Neural progenitor cell (in vitro differentiated cells): ENCODE measurements around the gene DNAH10. TPM values are rescaled to one million over a fixed set of nuclear protein-coding genes. Genes with fewer than 3 reads are reported as not detected.

Experiments
- DNase-seq: peaks from one replicate; pipeline ENCODE4 v3.0.0-alpha.2; 2016; ENCODE audit warnings: low spot score
- H2AFZ ChIP-seq: fragments of 200-600 bp; sonication (generic); replicated peaks from 2 replicates; pipeline ENCODE4 v1.6.1; 2016; ENCODE audit warnings: antibody characterized with exemption
- H3F3A ChIP-seq: fragments of 200-600 bp; sonication (generic); 2 replicates; pipeline ENCODE4 v1.6.1; 2016; ENCODE audit warnings: antibody characterized with exemption, low read depth
- H3K27ac ChIP-seq: fragments of 200-600 bp; sonication (generic); 2 replicates; pipeline ENCODE4 v1.5.1; 2016; ENCODE audit warnings: mild to moderate bottlenecking
- H3K27me3 ChIP-seq: fragments of 200-600 bp; sonication (generic); 2 replicates; pipeline ENCODE4 v1.6.1; 2016; ENCODE audit warnings: mild to moderate bottlenecking, moderate library complexity
- H3K36me3 ChIP-seq: fragments of 200-600 bp; sonication (generic); 2 replicates; pipeline ENCODE4 v1.5.1; 2016
- H3K4me1 ChIP-seq: fragments of 200-600 bp; sonication (generic); 2 replicates; pipeline ENCODE4 v1.6.1; 2016; ENCODE audit warnings: mixed run types
- H3K4me2 ChIP-seq: fragments of 200-600 bp; sonication (generic); 2 replicates; pipeline ENCODE4 v1.6.1; 2016
- H3K4me3 ChIP-seq: fragments of 200-600 bp; sonication (generic); 2 replicates; pipeline ENCODE4 v1.5.1; 2016
- H3K79me2 ChIP-seq: fragments of 200-600 bp; sonication (generic); 2 replicates; pipeline ENCODE4 v1.6.1; 2016; ENCODE audit warnings: low read depth
- H3K9ac ChIP-seq: fragments of 200-600 bp; sonication (generic); 2 replicates; pipeline ENCODE4 v1.6.1; 2016
- H3K9me3 ChIP-seq: fragments of 200-600 bp; sonication (generic); 2 replicates; pipeline ENCODE4 v1.5.1; 2016; ENCODE audit warnings: low read depth
- H4K20me1 ChIP-seq: fragments of 200-600 bp; sonication (generic); 2 replicates; pipeline ENCODE4 v1.6.1; 2016; ENCODE audit warnings: low read depth
- H3K27ac Mint-ChIP-seq: 3 replicates; pipeline ENCODE4 v1.8.0; 2021; ENCODE audit warnings: mixed read lengths
- H3K27me3 Mint-ChIP-seq: 2 replicates; pipeline ENCODE4 v1.8.0; 2022; ENCODE audit warnings: low read depth, mild to moderate bottlenecking, inconsistent platforms, moderate library complexity, mixed read lengths; ENCODE audit not compliant: insufficient read depth
- H3K36me3 Mint-ChIP-seq: 3 replicates; pipeline ENCODE4 v1.8.0; 2021; ENCODE audit warnings: mixed read lengths
- H3K4me1 Mint-ChIP-seq: 3 replicates; pipeline ENCODE4 v1.8.0; 2021; ENCODE audit warnings: mixed read lengths
- H3K4me3 Mint-ChIP-seq: 3 replicates; pipeline ENCODE4 v1.8.0; 2021; ENCODE audit warnings: mild to moderate bottlenecking, moderate library complexity, mixed read lengths
- H3K9me3 Mint-ChIP-seq: 3 replicates; pipeline ENCODE4 v1.8.0; 2020; ENCODE audit warnings: mixed read lengths
- CTCF ChIP-seq: fragments of 200-600 bp; sonication (generic); IDR thresholded peaks from 2 replicates; pipeline ENCODE4 v1.5.1; 2017; ENCODE audit warnings: antibody characterized with exemption, mild to moderate bottlenecking
- EZH2 ChIP-seq: fragments of 200-600 bp; sonication (generic); IDR thresholded peaks from 2 replicates; pipeline ENCODE4 v1.6.1; 2017; ENCODE audit warnings: antibody characterized with exemption, mild to moderate bottlenecking, moderate library complexity
- EZH2phosphoT487 ChIP-seq: fragments of 200-600 bp; sonication (generic); IDR thresholded peaks from 2 replicates; pipeline ENCODE4 v1.6.1; 2017; ENCODE audit warnings: antibody characterized with exemption
- total RNA-seq: library from RNA; depleted of rRNA; stranded (reverse); fragments of >200 nt; gene quantifications from 2 replicates; pipeline ENCODE4 v1.2.3, GENCODE V29; 2015; ENCODE audit warnings: low replicate concordance

The DNAH10 gene
- total RNA-seq, 1 donor from 2014 or later = 0.26 TPM

DNA sequence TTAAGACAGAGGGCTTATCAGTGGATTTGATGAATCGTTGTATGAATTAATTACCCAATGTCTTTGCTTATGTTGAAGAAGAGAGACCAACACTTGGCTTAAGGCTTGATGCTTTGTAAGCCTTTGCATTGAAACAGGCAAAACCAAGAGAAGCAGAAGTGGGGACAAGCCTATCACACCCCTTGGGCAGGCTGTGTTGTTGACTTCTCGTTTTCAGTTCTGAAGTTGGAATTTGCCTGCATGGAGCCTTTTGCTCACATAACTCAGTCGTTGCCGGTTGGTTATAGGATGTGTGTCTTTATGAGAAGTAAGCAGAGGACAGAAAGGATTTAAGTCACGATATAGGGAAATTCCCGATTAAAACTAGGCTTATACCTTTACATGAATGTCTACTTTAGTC is 115.9 kb downstream of the DNAH10 start:
- no peak for TF ChIP-seq CTCF
- no peak for TF ChIP-seq EZH2
- Histone ChIP-seq H3K4me3 (no peak overlapping the region), H3F3A (no peaks in the 10 kb centered on the region), H3K27ac (no peak overlapping the region), H3K36me3 (no peaks in the 10 kb centered on the region), H3K27me3 (peaks cover 67% of the 10 kb centered on the region), H3K4me2 (no peak overlapping the region), H4K20me1 (no peaks in the 10 kb centered on the region), H3K79me2 (no peaks in the 10 kb centered on the region), H3K9me3 (no peaks in the 10 kb centered on the region), H3K9ac (no peak overlapping the region), H3K4me1 (no peaks in the 10 kb centered on the region), H2AFZ (no peak overlapping the region)
- Mint-ChIP-seq H3K27me3 (peaks cover 2% of the 10 kb centered on the region), H3K27ac (no peak overlapping the region), H3K36me3 (no peaks in the 10 kb centered on the region), H3K4me3 (no peak overlapping the region), H3K9me3 (peaks cover 4% of the 10 kb centered on the region), H3K4me1 (no peaks in the 10 kb centered on the region)
- DNase-seq = no peak

DNA sequence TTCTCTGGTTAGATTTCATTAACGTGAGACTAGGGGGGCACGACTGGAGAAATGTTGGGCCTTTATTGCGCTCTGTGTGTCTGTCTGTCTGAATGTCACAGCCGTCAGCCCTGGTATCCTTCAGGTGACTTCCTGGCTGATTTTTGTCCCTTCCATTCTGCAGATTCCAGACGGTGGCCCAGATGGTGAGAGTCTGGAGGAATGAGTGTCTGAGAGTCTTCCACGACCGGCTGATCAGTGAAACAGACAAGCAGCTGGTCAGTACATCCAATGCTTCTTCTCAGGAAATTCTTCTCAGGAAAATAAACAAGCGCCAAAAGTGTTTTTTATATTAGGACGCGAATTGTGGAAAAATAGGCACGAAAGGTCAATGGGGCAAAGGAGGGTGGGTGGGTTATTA is 117.0 kb downstream of the DNAH10 start:
- Histone ChIP-seq H3K4me1 (no peaks in the 10 kb centered on the region), H3K27ac (no peak overlapping the region), H3K27me3 (peaks cover 67% of the 10 kb centered on the region), H3K4me2 (no peak overlapping the region), H3F3A (no peaks in the 10 kb centered on the region), H3K9me3 (no peaks in the 10 kb centered on the region), H3K79me2 (no peaks in the 10 kb centered on the region), H4K20me1 (no peaks in the 10 kb centered on the region), H2AFZ (no peak overlapping the region), H3K9ac (no peak overlapping the region), H3K36me3 (no peaks in the 10 kb centered on the region), H3K4me3 (no peak overlapping the region)
- Mint-ChIP-seq H3K9me3 (peaks cover 4% of the 10 kb centered on the region), H3K27ac (no peak overlapping the region), H3K27me3 (peaks cover 2% of the 10 kb centered on the region), H3K4me3 (no peak overlapping the region), H3K4me1 (no peaks in the 10 kb centered on the region), H3K36me3 (no peaks in the 10 kb centered on the region)
- DNase-seq = no peak
- no peak for TF ChIP-seq EZH2phosphoT487

- no peak for TF ChIP-seq EZH2phosphoT487
- H3K27ac ChIP-seq = no peak overlapping the region
- H3K27me3 ChIP-seq = peaks cover 67% of the 10 kb centered on the region
- H3K9me3 ChIP-seq = no peaks in the 10 kb centered on the region
- H3K27ac Mint-ChIP-seq = no peak overlapping the region
- no peak for DNase-seq
- H3F3A ChIP-seq = no peaks in the 10 kb centered on the region
- H3K79me2 ChIP-seq = no peaks in the 10 kb centered on the region
- no peaks in the 10 kb centered on the region for H3K4me1 ChIP-seq
- no peak overlapping the region for H3K4me3 Mint-ChIP-seq
- H3K36me3 Mint-ChIP-seq = no peaks in the 10 kb centered on the region
- H2AFZ ChIP-seq = no peak overlapping the region
- H4K20me1 ChIP-seq = no peaks in the 10 kb centered on the region
- H3K36me3 ChIP-seq = no peaks in the 10 kb centered on the region
- H3K4me1 Mint-ChIP-seq = no peaks in the 10 kb centered on the region
- peaks cover 2% of the 10 kb centered on the region for H3K27me3 Mint-ChIP-seq
- no peak overlapping the region for H3K4me3 ChIP-seq
- no peak overlapping the region for H3K4me2 ChIP-seq
- H3K9me3 Mint-ChIP-seq = peaks cover 4% of the 10 kb centered on the region
- no peak overlapping the region for H3K9ac ChIP-seq
Measured at GRCh38 chr12:123879691-123880090, 117.6 kb downstream of the DNAH10 start.

- no peaks in the 10 kb centered on the region for H4K20me1 ChIP-seq
- H3K36me3 ChIP-seq = no peaks in the 10 kb centered on the region
- H3K4me3 ChIP-seq = no peak overlapping the region
- Mint-ChIP-seq H3K4me3 (no peak overlapping the region), H3K9me3 (peaks cover 2% of the 10 kb centered on the region), H3K36me3 (no peaks in the 10 kb centered on the region), H3K27me3 (peaks cover 4% of the 10 kb centered on the region), H3K4me1 (no peaks in the 10 kb centered on the region), H3K27ac (no peak overlapping the region)
- no peaks in the 10 kb centered on the region for H3K79me2 ChIP-seq
- no peak overlapping the region for H3K9ac ChIP-seq
- DNase-seq = no peak
- no peak overlapping the region for H3K27ac ChIP-seq
- H2AFZ ChIP-seq = no peak overlapping the region
- H3K27me3 ChIP-seq = peaks cover 83% of the 10 kb centered on the region
- no peaks in the 10 kb centered on the region for H3K4me1 ChIP-seq
- H3K9me3 ChIP-seq = no peaks in the 10 kb centered on the region
- no peak overlapping the region for H3K4me2 ChIP-seq
- no peak for TF ChIP-seq EZH2phosphoT487
- no peak for TF ChIP-seq EZH2
- TF ChIP-seq CTCF = no peak
- H3F3A ChIP-seq = no peaks in the 10 kb centered on the region
Measured at GRCh38 chr12:123882161-123882705, 120.1 kb downstream of the DNAH10 start.
